ENCODE data around the gene LHFPL3.

Gene LHFPL3

GRCh38 chr7:104857458-104858425 lies 529.3 kb downstream of the LHFPL3 start:
- TF ChIP-seq CTCF (IDR thresholded peaks at IDR 0.05; ENCODE audit: low read depth, low read length, poor library complexity, severe bottlenecking) (no peak), EZH2phosphoT487 (IDR thresholded peaks at IDR 0.05; ENCODE audit: borderline replicate concordance, low read length) (no peak)

GRCh38 chr7:104859754-104860426 lies 531.5 kb downstream of the LHFPL3 start:
- Histone ChIP-seq H3K79me2 (ENCODE audit: control insufficient read depth, low read length) (no peaks in the 10 kb centered on the region), H4K20me1 (ENCODE audit: control insufficient read depth, insufficient read depth, low read depth, low read length) (no peaks in the 10 kb centered on the region), H3K9me2 (replicated peaks; ENCODE audit: control insufficient read depth, low read length) (no peaks in the 10 kb centered on the region; the same call in 1 of the 2 replicates), H3K4me3 (ENCODE audit: low read length) (no peak overlapping the region), H3K4me2 (ENCODE audit: low read length) (no peak overlapping the region), H3K27ac (ENCODE audit: low read depth, low read length) (no peak overlapping the region), H3F3A (ENCODE audit: control insufficient read depth, insufficient read depth) (no peaks in the 10 kb centered on the region), H3K27me3 (ENCODE audit: control insufficient read depth, low read length) (peaks cover 49% of the 10 kb centered on the region), H3K4me1 (ENCODE audit: control insufficient read depth, low read length) (peaks cover 10% of the 10 kb centered on the region), H3K9me3 (ENCODE audit: control insufficient read depth, insufficient read depth, low read length) (no peaks in the 10 kb centered on the region), H3K36me3 (ENCODE audit: control insufficient read depth, low read length) (no peaks in the 10 kb centered on the region)
- TF ChIP-seq EZH2phosphoT487 (IDR thresholded peaks at IDR 0.05; ENCODE audit: borderline replicate concordance, low read length) (no peak), CTCF (IDR thresholded peaks at IDR 0.05; ENCODE audit: low read depth, low read length, poor library complexity, severe bottlenecking) (no peak)

More at GRCh38 chr7:104857458-104858425, 529.3 kb downstream of the LHFPL3 start:
- Histone ChIP-seq H3K27me3 (ENCODE audit: control insufficient read depth, low read length) (peaks cover 40% of the 10 kb centered on the region), H3K4me3 (ENCODE audit: low read length) (no peak overlapping the region), H3K36me3 (ENCODE audit: control insufficient read depth, low read length) (no peaks in the 10 kb centered on the region), H3F3A (ENCODE audit: control insufficient read depth, insufficient read depth) (no peaks in the 10 kb centered on the region), H3K4me1 (ENCODE audit: control insufficient read depth, low read length) (peaks cover 10% of the 10 kb centered on the region), H3K9me3 (ENCODE audit: control insufficient read depth, insufficient read depth, low read length) (no peaks in the 10 kb centered on the region), H3K79me2 (ENCODE audit: control insufficient read depth, low read length) (no peaks in the 10 kb centered on the region), H3K4me2 (ENCODE audit: low read length) (peak overlapping the region; percentile 30; the same call in 1 of the 2 replicates), H3K9me2 (replicated peaks; ENCODE audit: control insufficient read depth, low read length) (no peaks in the 10 kb centered on the region), H4K20me1 (ENCODE audit: control insufficient read depth, insufficient read depth, low read depth, low read length) (no peaks in the 10 kb centered on the region), H3K27ac (ENCODE audit: low read depth, low read length) (no peak overlapping the region)

DNA sequence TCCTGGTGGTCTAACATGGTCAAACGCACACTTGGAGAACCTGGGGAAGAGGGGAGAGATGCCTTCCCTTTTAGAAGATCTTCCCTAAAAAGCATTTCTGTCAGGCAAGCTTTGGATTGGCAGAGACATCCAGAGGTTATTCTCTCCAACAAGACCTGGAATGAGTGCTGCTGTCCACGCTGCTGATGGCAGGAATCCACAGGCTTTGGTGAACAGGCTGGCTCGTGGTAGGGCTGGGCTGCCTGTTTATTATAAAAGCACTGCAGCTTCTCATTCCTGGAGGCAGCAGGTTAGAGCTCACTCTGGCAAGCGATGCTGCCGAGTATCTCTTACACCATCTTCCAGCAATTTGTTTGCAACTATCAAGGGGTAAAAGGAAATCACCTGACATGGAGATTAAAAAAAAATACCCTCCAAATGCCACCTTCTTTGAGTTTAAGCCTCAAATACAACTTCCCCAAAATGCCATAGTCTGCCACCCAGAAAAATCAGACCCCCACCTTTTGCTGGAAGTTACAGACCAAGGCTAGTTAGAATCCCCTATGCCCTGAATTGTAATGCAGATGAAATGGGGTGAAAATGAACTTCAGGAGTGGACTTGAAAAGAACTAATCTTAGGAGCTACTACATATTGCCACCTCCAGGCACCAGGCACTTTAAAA lies 533.5 kb downstream of the LHFPL3 start:
- H3K9me3 ChIP-seq (ENCODE audit: control insufficient read depth, insufficient read depth, low read length), result no peaks in the 10 kb centered on the region
- H3K36me3 ChIP-seq (ENCODE audit: control insufficient read depth, low read length), result no peaks in the 10 kb centered on the region
- no peaks in the 10 kb centered on the region for H3K79me2 ChIP-seq (ENCODE audit: control insufficient read depth, low read length)
- H3K4me1 ChIP-seq (ENCODE audit: control insufficient read depth, low read length), result peaks cover 10% of the 10 kb centered on the region
- no peak overlapping the region for H3K4me2 ChIP-seq (ENCODE audit: low read length)
- no peak overlapping the region for H3K4me3 ChIP-seq (ENCODE audit: low read length)
- H3F3A ChIP-seq (ENCODE audit: control insufficient read depth, insufficient read depth), result no peaks in the 10 kb centered on the region
- no peaks in the 10 kb centered on the region for H4K20me1 ChIP-seq (ENCODE audit: control insufficient read depth, insufficient read depth, low read depth, low read length)
- no peak for TF ChIP-seq CTCF (IDR thresholded peaks at IDR 0.05; ENCODE audit: low read depth, low read length, poor library complexity, severe bottlenecking)
- no peak for TF ChIP-seq EZH2phosphoT487 (IDR thresholded peaks at IDR 0.05; ENCODE audit: borderline replicate concordance, low read length)
- peaks cover 46% of the 10 kb centered on the region for H3K27me3 ChIP-seq (ENCODE audit: control insufficient read depth, low read length)
- no peak overlapping the region for H3K27ac ChIP-seq (ENCODE audit: low read depth, low read length)
- H3K9me2 ChIP-seq (replicated peaks; ENCODE audit: control insufficient read depth, low read length), result no peaks in the 10 kb centered on the region; the same call in 1 of the 2 replicates
